NCI-H146 treated with DMSO at 0.1 percent for 48 hours (cell line): Measurements from ENCODE around the gene TBPL1.

Source experiments
- DNase-seq: peaks from one replicate; lab custom pipeline; 2025; ENCODE audit not compliant: unreplicated experiment; lab: John Stamatoyannopoulos, UW

TBPL1 gene

GRCh38 chr6:134039116-134039515, 86.1 kb downstream of the TBPL1 start:
- DNase-seq = no peak
